Putamen (tissue), 1 donor: Measurements from ENCODE around the gene ARSI.

Experiments used
- DNase-seq: peaks from one replicate; pipeline ENCODE4 v3.0.0-alpha.2; 2016; ENCODE audit warnings: low spot score

Gene ARSI

GRCh38 chr5:150293091-150293941, 9.4 kb downstream of the ARSI start:
- no peak for DNase-seq

- no peak for DNase-seq
These were observed 11.0 kb downstream of the ARSI start for GRCh38 chr5:150291388-150292385.

- DNase-seq: peak; percentile 80
These were observed 12.9 kb downstream of the ARSI start, which contains the start of gene CAMK2A for GRCh38 chr5:150289551-150290390. CAMK2A (minus strand) TSS chr5:150289773; CDS start chr5:150289625, 148 bp downstream.

GRCh38 chr5:150288791-150289190, 13.9 kb downstream of the ARSI start:
- no peak for DNase-seq

- no peak for DNase-seq
These were observed 14.3 kb downstream of the ARSI start for GRCh38 chr5:150288361-150288760.

- DNase-seq: no peak
These were observed 15.9 kb downstream of the ARSI start for GRCh38 chr5:150286820-150287219.

GRCh38 chr5:150285114-150285513, 17.6 kb downstream of the ARSI start:
- DNase-seq: no peak

- DNase-seq: peak; percentile 67
These were observed 18.4 kb downstream of the ARSI start for GRCh38 chr5:150284311-150284710.

GRCh38 chr5:150283904-150284303, 18.8 kb downstream of the ARSI start:
- no peak for DNase-seq

GRCh38 chr5:150281987-150282386, 20.7 kb downstream of the ARSI start:
- DNase-seq: no peak

- no peak for DNase-seq
These were observed 23.2 kb downstream of the ARSI start for GRCh38 chr5:150279330-150280020.

- no peak for DNase-seq
These were observed 23.8 kb downstream of the ARSI start for GRCh38 chr5:150278916-150279315.

GRCh38 chr5:150278046-150278730, 24.5 kb downstream of the ARSI start:
- DNase-seq: no peak

- DNase-seq: no peak
These were observed 25.7 kb downstream of the ARSI start for GRCh38 chr5:150277043-150277442.

GRCh38 chr5:150274811-150275210, 27.9 kb downstream of the ARSI start:
- no peak for DNase-seq

GRCh38 chr5:150272531-150272930, 30.2 kb downstream of the ARSI start:
- no peak for DNase-seq

- no peak for DNase-seq
These were observed 30.8 kb downstream of the ARSI start for GRCh38 chr5:150271923-150272322.

- no peak for DNase-seq
These were observed 31.4 kb downstream of the ARSI start for GRCh38 chr5:150271296-150271692.

- DNase-seq: no peak
These were observed 32.0 kb downstream of the ARSI start for GRCh38 chr5:150270541-150271295.

- no peak for DNase-seq
These were observed 35.8 kb downstream of the ARSI start for GRCh38 chr5:150266871-150267291.
